Measurements from ENCODE around the gene DAZL. TPM values are rescaled to one million over a fixed set of nuclear protein-coding genes. Genes with fewer than 3 reads are reported as not detected.

DAZL gene
- total RNA-seq, 1 experiment from 2014 or later: not detected

DNA sequence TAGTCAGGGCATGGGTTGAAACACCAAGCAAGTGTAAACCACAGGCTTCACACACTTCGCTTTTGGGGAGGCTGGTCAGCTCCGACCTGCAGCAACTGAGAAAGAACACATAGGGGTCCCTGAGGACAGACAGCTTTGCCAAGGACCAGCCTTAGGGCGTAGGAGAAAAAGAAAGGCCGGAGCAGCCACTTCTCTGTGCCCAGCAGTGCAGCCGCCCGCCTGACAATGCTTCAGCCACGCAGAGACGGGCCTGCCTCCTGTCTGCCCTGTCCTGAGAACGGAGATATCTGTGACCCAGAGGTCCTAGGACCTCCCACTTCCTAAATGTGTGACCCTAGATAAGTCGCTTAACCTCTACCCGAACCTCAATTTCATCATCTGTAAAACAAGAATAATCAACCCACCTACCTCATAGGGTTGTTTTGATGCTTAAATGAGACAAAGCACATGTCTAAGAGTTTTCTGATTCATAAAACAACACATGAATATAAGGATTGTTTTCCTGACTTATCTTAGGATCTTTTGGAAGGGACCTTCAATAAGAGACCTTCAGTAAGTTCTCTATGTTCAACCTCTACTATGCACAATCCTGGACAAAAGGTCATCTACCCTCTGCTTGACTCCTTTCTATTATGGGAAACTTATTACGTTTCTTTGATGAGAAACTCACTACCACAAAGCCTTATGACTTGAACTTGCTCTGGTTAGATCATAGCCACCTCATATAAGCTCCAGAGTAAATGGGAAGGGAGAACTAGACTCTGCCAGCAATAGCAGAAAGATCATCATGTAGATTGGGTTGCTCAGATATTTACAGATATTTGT lies 58.8 kb downstream of the DAZL start:
- H3K36me3 ChIP-seq (ENCODE audit: control insufficient read depth, insufficient read depth, low read length): no peaks in the 10 kb centered on the region
- no peak overlapping the region for H3K4me3 ChIP-seq (ENCODE audit: low read depth in 2 of 2, low read length in 2 of 2)
- in situ Hi-C loops (cut with HindIII; ENCODE audit: low pct_unique_long_range_greater_than_20kb, low sequenced_read_pairs) (no loop called here), intact Hi-C loops (cut with micrococcal nuclease; ENCODE audit: unreplicated experiment) (no loop called here)
- ATAC-seq (no peak), DNase-seq (ENCODE audit: low read depth, low spot score) (no peak)
- ChIA-PET CTCF (no interaction called here), POLR2A (no interaction called here)
- TF ChIP-seq REST (IDR thresholded peaks at IDR 0.05; ENCODE audit: insufficient read depth in 1 of 2, low read depth in 2 of 2, low read length in 1 of 2): no peak
- no peak for TF ChIP-seq POLR2AphosphoS5 (IDR thresholded peaks at IDR 0.05; ENCODE audit: low read depth, low read length)
- no peak for TF ChIP-seq TCF7L2 (IDR thresholded peaks at IDR 0.05; ENCODE audit: low read depth, low read length)
- TF ChIP-seq, protein P1, sequence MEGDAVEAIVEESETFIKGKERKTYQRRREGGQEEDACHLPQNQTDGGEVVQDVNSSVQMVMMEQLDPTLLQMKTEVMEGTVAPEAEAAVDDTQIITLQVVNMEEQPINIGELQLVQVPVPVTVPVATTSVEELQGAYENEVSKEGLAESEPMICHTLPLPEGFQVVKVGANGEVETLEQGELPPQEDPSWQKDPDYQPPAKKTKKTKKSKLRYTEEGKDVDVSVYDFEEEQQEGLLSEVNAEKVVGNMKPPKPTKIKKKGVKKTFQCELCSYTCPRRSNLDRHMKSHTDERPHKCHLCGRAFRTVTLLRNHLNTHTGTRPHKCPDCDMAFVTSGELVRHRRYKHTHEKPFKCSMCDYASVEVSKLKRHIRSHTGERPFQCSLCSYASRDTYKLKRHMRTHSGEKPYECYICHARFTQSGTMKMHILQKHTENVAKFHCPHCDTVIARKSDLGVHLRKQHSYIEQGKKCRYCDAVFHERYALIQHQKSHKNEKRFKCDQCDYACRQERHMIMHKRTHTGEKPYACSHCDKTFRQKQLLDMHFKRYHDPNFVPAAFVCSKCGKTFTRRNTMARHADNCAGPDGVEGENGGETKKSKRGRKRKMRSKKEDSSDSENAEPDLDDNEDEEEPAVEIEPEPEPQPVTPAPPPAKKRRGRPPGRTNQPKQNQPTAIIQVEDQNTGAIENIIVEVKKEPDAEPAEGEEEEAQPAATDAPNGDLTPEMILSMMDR (IDR thresholded peaks at IDR 0.05): no peak
- no peak for TF ChIP-seq SIN3A (IDR thresholded peaks at IDR 0.05; ENCODE audit: borderline replicate concordance, insufficient read depth, low read depth, low read length)
- no TSS peak for BruUV-seq (replicated peaks)
- H3K27me3 ChIP-seq (ENCODE audit: control insufficient read depth, insufficient read depth, low read length): peaks cover 3% of the 10 kb centered on the region; the same call in 1 of the 2 replicates
- H3K9me3 ChIP-seq (ENCODE audit: control insufficient read depth, insufficient read depth, low read depth, low read length): no peaks in the 10 kb centered on the region
- H3K27ac ChIP-seq (ENCODE audit: low read length): no peak overlapping the region
- H3K4me1 ChIP-seq (ENCODE audit: control insufficient read depth, insufficient read depth, low read length): no peaks in the 10 kb centered on the region; the same call in 1 of the 2 replicates

DNA sequence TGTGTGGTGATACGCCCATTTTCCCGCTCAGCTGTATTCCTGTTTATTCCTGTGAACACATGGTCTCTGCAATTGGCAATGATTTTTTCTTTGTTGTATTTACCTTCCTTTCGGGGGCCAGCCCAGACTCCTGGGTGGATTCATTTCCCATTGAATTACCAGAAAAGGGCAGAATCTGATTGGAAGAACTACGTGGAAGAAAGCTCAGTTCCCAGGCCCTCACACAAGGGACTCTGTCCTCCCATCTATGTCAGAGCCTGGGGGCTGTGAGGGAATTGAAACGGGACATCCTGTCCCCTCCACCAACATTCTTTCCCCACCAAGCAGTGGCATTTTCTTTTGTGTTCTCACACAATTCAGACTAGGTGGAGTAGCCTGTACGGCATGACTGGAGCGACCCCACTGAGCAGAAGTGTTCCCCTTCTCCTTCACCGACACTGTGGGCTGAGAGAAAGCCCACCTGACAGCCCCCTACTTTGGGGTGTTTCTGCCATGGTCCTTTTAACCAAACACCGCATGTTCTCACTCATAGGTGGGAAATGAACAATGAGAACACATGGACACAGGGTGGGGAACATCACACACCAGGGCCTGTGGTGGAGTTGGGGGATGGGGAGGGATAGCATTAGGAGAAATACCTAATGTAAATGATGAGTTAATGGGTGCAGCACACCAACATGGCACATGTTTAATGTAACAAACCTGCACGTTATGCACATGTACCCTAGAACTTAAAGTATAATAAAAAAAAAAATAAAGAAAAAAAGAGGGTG lies 59.6 kb downstream of the DAZL start:
- H3K4me3 ChIP-seq (ENCODE audit: low read depth in 2 of 2, low read length in 2 of 2): no peak overlapping the region
- ChIA-PET POLR2A (no interaction called here), CTCF (interaction anchor here (0.8 kb wide), 1 partner anchor 255 kb away, joined by 4 read pairs; no protein-coding TSS in a partner anchor)
- no peak overlapping the region for H3K27ac ChIP-seq (ENCODE audit: low read length)
- H3K9me3 ChIP-seq (ENCODE audit: control insufficient read depth, insufficient read depth, low read depth, low read length): no peaks in the 10 kb centered on the region
- no TSS peak for BruUV-seq (replicated peaks)
- intact Hi-C loops (cut with micrococcal nuclease; ENCODE audit: unreplicated experiment): no loop called here
- no peaks in the 10 kb centered on the region for H3K36me3 ChIP-seq (ENCODE audit: control insufficient read depth, insufficient read depth, low read length)
- ATAC-seq (no peak), DNase-seq (ENCODE audit: low read depth, low spot score) (no peak)
- in situ Hi-C loops (cut with HindIII; ENCODE audit: low pct_unique_long_range_greater_than_20kb, low sequenced_read_pairs): no loop called here
- H3K27me3 ChIP-seq (ENCODE audit: control insufficient read depth, insufficient read depth, low read length): peaks cover 6% of the 10 kb centered on the region
- H3K4me1 ChIP-seq (ENCODE audit: control insufficient read depth, insufficient read depth, low read length): no peaks in the 10 kb centered on the region; the same call in 1 of the 2 replicates
- no peak for TF ChIP-seq POLR2AphosphoS5 (IDR thresholded peaks at IDR 0.05; ENCODE audit: low read depth, low read length)
- no peak for TF ChIP-seq SIN3A (IDR thresholded peaks at IDR 0.05; ENCODE audit: borderline replicate concordance, insufficient read depth, low read depth, low read length)
- TF ChIP-seq REST (IDR thresholded peaks at IDR 0.05; ENCODE audit: insufficient read depth in 1 of 2, low read depth in 2 of 2, low read length in 1 of 2): no peak
- TF ChIP-seq, protein P1 (IDR thresholded peaks at IDR 0.05): no peak
- no peak for TF ChIP-seq TCF7L2 (IDR thresholded peaks at IDR 0.05; ENCODE audit: low read depth, low read length)

Data from Panc1 (cell line).